ENCODE measurements around the gene ZNF205. TPM values are rescaled to one million over a fixed set of nuclear protein-coding genes. Genes with fewer than 3 reads are reported as not detected.
"Not testable (repeated sequence)": the region's sequence is repeated elsewhere in the genome, so short reads cannot be mapped to it uniquely, and the experiment has no call there.

The ZNF205 gene
- polyA plus RNA-seq, 3 donors, result 1.0 to 6.7 (median 1.3) TPM

DNA sequence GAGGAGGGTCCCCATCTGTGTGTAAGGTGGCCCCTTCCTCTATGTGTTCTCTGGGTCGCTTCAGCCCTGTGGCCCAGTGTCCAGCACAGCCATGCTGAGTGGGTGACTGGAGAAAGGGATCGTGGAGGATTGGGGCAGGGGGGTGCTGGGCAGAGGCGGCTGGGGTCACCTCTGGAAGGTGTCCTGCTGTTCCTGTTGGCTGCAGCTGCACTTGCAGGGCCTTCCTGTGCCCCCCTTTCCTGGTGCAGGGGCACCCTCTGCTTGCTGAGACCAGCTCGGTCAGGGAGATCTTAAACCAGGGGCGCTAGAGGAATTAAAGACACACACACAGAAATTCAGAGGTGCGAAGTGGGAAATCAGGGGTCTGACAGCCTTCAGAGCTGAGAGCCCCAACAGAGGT, 35.8 kb upstream of the ZNF205 start:
- H3K27ac ChIP-seq (ENCODE audit: low read depth in 1 of 2, low read length in 2 of 2), result no peak overlapping the region
- peaks cover 28 to 38% of the 10 kb centered on the region in 2 donors for H3K36me3 ChIP-seq (replicated peaks in 1 of 2; ENCODE audit: control insufficient read depth in 1 of 2, insufficient read depth in 2 of 2, low read length in 2 of 2)
- H4K20me1 ChIP-seq (ENCODE audit: insufficient read depth, low read length), result no peaks in the 10 kb centered on the region
- Mint-ChIP-seq H3K4me1 (peaks cover 37% of the 10 kb centered on the region), H3K4me3 (no peak overlapping the region), H3K27me3 (ENCODE audit: low read depth in 3 of 3) (peaks cover 0 to 5% (median 1%) of the 10 kb centered on the region in 3 donors), H3K27ac (peak overlapping the region in 2 of 7 donors; percentile 21 to 61), H3K9me3 (peaks cover 0 to 3% (median 0%) of the 10 kb centered on the region in 7 donors), H3K36me3 (peaks cover 34 to 39% of the 10 kb centered on the region in 2 donors)
- intact Hi-C loops (cut with micrococcal nuclease), result no loop called here
- H3K4me3 ChIP-seq (replicated peaks in 1 of 3; ENCODE audit: low read depth in 2 of 3, low read length in 3 of 3), result no peak overlapping the region
- no peaks in the 10 kb centered on the region for H3K27me3 ChIP-seq (ENCODE audit: control insufficient read depth in 2 of 2, insufficient read depth in 2 of 2, low read length in 2 of 2)
- no peak overlapping the region for H3K9ac ChIP-seq (ENCODE audit: insufficient read depth, low read length, poor library complexity, severe bottlenecking)
- no peak for DNase-seq
- TF ChIP-seq, protein P1, sequence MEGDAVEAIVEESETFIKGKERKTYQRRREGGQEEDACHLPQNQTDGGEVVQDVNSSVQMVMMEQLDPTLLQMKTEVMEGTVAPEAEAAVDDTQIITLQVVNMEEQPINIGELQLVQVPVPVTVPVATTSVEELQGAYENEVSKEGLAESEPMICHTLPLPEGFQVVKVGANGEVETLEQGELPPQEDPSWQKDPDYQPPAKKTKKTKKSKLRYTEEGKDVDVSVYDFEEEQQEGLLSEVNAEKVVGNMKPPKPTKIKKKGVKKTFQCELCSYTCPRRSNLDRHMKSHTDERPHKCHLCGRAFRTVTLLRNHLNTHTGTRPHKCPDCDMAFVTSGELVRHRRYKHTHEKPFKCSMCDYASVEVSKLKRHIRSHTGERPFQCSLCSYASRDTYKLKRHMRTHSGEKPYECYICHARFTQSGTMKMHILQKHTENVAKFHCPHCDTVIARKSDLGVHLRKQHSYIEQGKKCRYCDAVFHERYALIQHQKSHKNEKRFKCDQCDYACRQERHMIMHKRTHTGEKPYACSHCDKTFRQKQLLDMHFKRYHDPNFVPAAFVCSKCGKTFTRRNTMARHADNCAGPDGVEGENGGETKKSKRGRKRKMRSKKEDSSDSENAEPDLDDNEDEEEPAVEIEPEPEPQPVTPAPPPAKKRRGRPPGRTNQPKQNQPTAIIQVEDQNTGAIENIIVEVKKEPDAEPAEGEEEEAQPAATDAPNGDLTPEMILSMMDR (IDR thresholded peaks at IDR 0.05), result no peak
- no peak overlapping the region for H2AFZ ChIP-seq (ENCODE audit: insufficient read depth, low read depth, low read length, poor library complexity, severe bottlenecking)
- WGBS (ENCODE audit: insufficient coverage), result 92% methylated on average over 3 of the region's 6 CpGs
- H3K79me2 ChIP-seq (ENCODE audit: insufficient read depth, low read length), result no peaks in the 10 kb centered on the region
- H3K4me2 ChIP-seq (replicated peaks; ENCODE audit: extremely low read depth, low read length, poor library complexity, severe bottlenecking), result no peak overlapping the region
- no peaks in the 10 kb centered on the region for H3K9me3 ChIP-seq (replicated peaks in 1 of 2; ENCODE audit: control insufficient read depth in 1 of 2, insufficient read depth in 1 of 2, low read length in 2 of 2)
- H3K4me1 ChIP-seq (ENCODE audit: control insufficient read depth in 1 of 2, insufficient read depth in 2 of 2, low read length in 2 of 2), result peaks cover 35 to 41% of the 10 kb centered on the region in 2 donors

DNA sequence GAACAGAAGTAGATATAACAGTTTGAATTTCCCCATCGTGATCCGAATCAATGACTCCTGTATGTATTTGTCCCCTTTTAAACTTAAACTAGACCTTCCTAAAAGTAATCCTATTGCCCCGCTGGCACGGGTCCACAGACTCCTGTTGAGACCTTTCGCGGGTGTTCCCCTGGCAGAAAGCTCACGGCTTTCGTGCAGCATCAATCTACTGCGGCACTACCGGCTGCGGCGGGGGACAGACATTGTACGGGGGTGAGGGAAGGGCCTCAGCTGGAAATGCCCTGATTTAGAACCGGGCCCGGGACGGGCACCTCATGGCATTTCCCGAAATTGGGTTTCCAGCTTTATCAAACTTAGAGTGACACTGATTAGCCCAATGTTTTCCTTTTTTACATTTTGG, 32.4 kb upstream of the ZNF205 start:
- Mint-ChIP-seq H3K9me3 (peaks cover 0 to 3% (median 0%) of the 10 kb centered on the region in 7 donors), H3K27me3 (ENCODE audit: low read depth in 3 of 3) (peaks cover 0 to 1% (median 0%) of the 10 kb centered on the region in 3 donors), H3K27ac (no peak overlapping the region), H3K4me3 (no peak overlapping the region), H3K36me3 (peaks cover 34 to 62% of the 10 kb centered on the region in 2 donors), H3K4me1 (peaks cover 17% of the 10 kb centered on the region)
- Histone ChIP-seq H4K20me1 (ENCODE audit: insufficient read depth, low read length) (no peaks in the 10 kb centered on the region), H3K27ac (ENCODE audit: low read depth in 1 of 2, low read length in 2 of 2) (no peak overlapping the region), H3K36me3 (replicated peaks in 1 of 2; ENCODE audit: control insufficient read depth in 1 of 2, insufficient read depth in 2 of 2, low read length in 2 of 2) (peaks cover 28 to 38% of the 10 kb centered on the region in 2 donors), H2AFZ (ENCODE audit: insufficient read depth, low read depth, low read length, poor library complexity, severe bottlenecking) (no peak overlapping the region), H3K9ac (ENCODE audit: insufficient read depth, low read length, poor library complexity, severe bottlenecking) (no peak overlapping the region), H3K9me3 (replicated peaks in 1 of 2; ENCODE audit: control insufficient read depth in 1 of 2, insufficient read depth in 1 of 2, low read length in 2 of 2) (no peaks in the 10 kb centered on the region), H3K4me1 (ENCODE audit: control insufficient read depth in 1 of 2, insufficient read depth in 2 of 2, low read length in 2 of 2) (peaks cover 7 to 10% of the 10 kb centered on the region in 2 donors), H3K4me2 (replicated peaks; ENCODE audit: extremely low read depth, low read length, poor library complexity, severe bottlenecking) (no peak overlapping the region), H3K79me2 (ENCODE audit: insufficient read depth, low read length) (peaks cover 5% of the 10 kb centered on the region), H3K27me3 (ENCODE audit: control insufficient read depth in 2 of 2, insufficient read depth in 2 of 2, low read length in 2 of 2) (no peaks in the 10 kb centered on the region), H3K4me3 (replicated peaks in 1 of 3; ENCODE audit: low read depth in 2 of 3, low read length in 3 of 3) (no peak overlapping the region)
- intact Hi-C loops (cut with micrococcal nuclease), result no loop called here
- TF ChIP-seq, protein P1 (IDR thresholded peaks at IDR 0.05), result no peak
- DNase-seq, result no peak
- WGBS (ENCODE audit: insufficient coverage), result 97% methylated on average over 16 of the region's 17 CpGs

- H3K4me2 ChIP-seq (replicated peaks; ENCODE audit: extremely low read depth, low read length, poor library complexity, severe bottlenecking); H3K9me3 Mint-ChIP-seq; H3K4me3 ChIP-seq (replicated peaks in 1 of 3; ENCODE audit: low read depth in 2 of 3, low read length in 3 of 3); intact Hi-C loops (cut with micrococcal nuclease); H3K9me3 ChIP-seq (replicated peaks in 1 of 2; ENCODE audit: control insufficient read depth in 1 of 2, insufficient read depth in 1 of 2, low read length in 2 of 2); H3K27me3 Mint-ChIP-seq (ENCODE audit: low read depth in 3 of 3); H2AFZ ChIP-seq (ENCODE audit: insufficient read depth, low read depth, low read length, poor library complexity, severe bottlenecking); DNase-seq; H3K9ac ChIP-seq (ENCODE audit: insufficient read depth, low read length, poor library complexity, severe bottlenecking); H3K27ac Mint-ChIP-seq; H3K27me3 ChIP-seq (ENCODE audit: control insufficient read depth in 2 of 2, insufficient read depth in 2 of 2, low read length in 2 of 2); H3K27ac ChIP-seq (ENCODE audit: low read depth in 1 of 2, low read length in 2 of 2); H4K20me1 ChIP-seq (ENCODE audit: insufficient read depth, low read length); H3K4me3 Mint-ChIP-seq: not testable (repeated sequence)
- Mint-ChIP-seq H3K36me3 (peaks cover 28 to 58% of the 10 kb centered on the region in 2 donors), H3K4me1 (peaks cover 29% of the 10 kb centered on the region)
- peaks cover 24 to 38% of the 10 kb centered on the region in 2 donors for H3K36me3 ChIP-seq (replicated peaks in 1 of 2; ENCODE audit: control insufficient read depth in 1 of 2, insufficient read depth in 2 of 2, low read length in 2 of 2)
- peaks cover 18 to 20% of the 10 kb centered on the region in 2 donors for H3K4me1 ChIP-seq (ENCODE audit: control insufficient read depth in 1 of 2, insufficient read depth in 2 of 2, low read length in 2 of 2)
- peaks cover 13% of the 10 kb centered on the region for H3K79me2 ChIP-seq (ENCODE audit: insufficient read depth, low read length)
- WGBS (ENCODE audit: insufficient coverage), result 99% methylated on average over 12 of the region's 13 CpGs
These were observed 30.4 kb upstream of the ZNF205 start for GRCh38 chr16:3081957-3082356.
